Left ventricle myocardium inferior (tissue), 1 donor: ENCODE data around the gene AADACL3. TPM values are rescaled to one million over a fixed set of nuclear protein-coding genes. Genes with fewer than 3 reads are reported as not detected.

Experiments used
- DNase-seq: peaks from one replicate; pipeline ENCODE4 v3.0.0-alpha.2; 2020
- H3K27ac ChIP-seq: fragments of 200-600 bp; replicated peaks from 2 replicates; pipeline ENCODE4 v1.8.0; 2021
- H3K27me3 ChIP-seq: fragments of 200-600 bp; 2 replicates; pipeline ENCODE4 v1.8.0; 2021; ENCODE audit warnings: low read depth
- H3K36me3 ChIP-seq: fragments of 200-600 bp; 2 replicates; pipeline ENCODE4 v1.8.0; 2021
- H3K4me1 ChIP-seq: fragments of 200-600 bp; 2 replicates; pipeline ENCODE4 v1.8.0; 2021
- H3K4me3 ChIP-seq: fragments of 200-600 bp; 2 replicates; pipeline ENCODE4 v1.8.0; 2021; ENCODE audit warnings: mild to moderate bottlenecking, moderate library complexity
- H3K9me3 ChIP-seq: fragments of 200-600 bp; replicated peaks from 2 replicates; pipeline ENCODE4 v1.8.0; 2021
- intact Hi-C: fragments of 100-400 bp; cut with micrococcal nuclease; formaldehyde crosslinking; loops from one replicate; pipeline ENCODE4 v1.11.0; 2022
- total RNA-seq: library from RNA; stranded (reverse); fragmentation: NEBNext Ultra II Directional; extraction: Animal tissue kit (Norgen Biotek cat#: 25700); gene quantifications from one replicate; pipeline ENCODE4 v1.2.1, GENCODE V29; 2021
- TF ChIP-seq, protein P1 (sequence below): fragments of 200-600 bp; IDR thresholded peaks from 2 replicates; pipeline ENCODE4 v1.8.0; 2021; ENCODE audit warnings: antibody characterized with exemption, mild to moderate bottlenecking, borderline replicate concordance
- donor health status: DM: no; HTN: yes; CAD: no; lungs with severe emphysema.

AADACL3 gene
- total RNA-seq, 1 donor from 2014 or later, result not detected

DNA sequence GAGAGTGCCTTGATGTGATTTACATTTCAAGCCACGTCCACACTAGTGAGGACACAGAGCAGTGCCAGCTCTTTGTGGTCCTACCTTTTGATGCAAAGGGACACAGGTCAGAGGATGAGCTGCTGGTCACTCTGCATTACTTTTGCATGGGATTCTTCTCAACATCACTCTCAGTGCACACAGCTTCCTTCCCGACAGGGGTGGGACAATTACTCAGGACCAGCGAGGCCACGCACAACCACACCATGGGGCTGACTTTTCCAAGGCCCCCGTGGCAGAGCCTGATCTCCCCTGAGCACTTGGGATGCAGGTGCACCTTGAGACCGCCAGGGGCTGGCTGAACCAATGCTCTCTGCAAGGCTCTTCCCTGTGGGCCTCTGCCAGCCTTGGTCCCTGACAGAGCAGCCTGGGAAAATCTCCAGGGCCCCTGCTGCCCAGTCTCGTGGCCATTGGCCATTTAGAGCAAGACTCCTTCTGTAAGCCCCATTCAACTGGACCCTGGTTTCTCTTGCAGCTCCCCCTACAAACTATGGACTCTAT, 44.4 kb downstream of the AADACL3 start:
- Histone ChIP-seq H3K36me3 (no peaks in the 10 kb centered on the region), H3K9me3 (no peaks in the 10 kb centered on the region), H3K27me3 (peaks cover 65% of the 10 kb centered on the region), H3K4me3 (no peak overlapping the region), H3K27ac (no peak overlapping the region), H3K4me1 (no peaks in the 10 kb centered on the region)
- TF ChIP-seq, protein P1, sequence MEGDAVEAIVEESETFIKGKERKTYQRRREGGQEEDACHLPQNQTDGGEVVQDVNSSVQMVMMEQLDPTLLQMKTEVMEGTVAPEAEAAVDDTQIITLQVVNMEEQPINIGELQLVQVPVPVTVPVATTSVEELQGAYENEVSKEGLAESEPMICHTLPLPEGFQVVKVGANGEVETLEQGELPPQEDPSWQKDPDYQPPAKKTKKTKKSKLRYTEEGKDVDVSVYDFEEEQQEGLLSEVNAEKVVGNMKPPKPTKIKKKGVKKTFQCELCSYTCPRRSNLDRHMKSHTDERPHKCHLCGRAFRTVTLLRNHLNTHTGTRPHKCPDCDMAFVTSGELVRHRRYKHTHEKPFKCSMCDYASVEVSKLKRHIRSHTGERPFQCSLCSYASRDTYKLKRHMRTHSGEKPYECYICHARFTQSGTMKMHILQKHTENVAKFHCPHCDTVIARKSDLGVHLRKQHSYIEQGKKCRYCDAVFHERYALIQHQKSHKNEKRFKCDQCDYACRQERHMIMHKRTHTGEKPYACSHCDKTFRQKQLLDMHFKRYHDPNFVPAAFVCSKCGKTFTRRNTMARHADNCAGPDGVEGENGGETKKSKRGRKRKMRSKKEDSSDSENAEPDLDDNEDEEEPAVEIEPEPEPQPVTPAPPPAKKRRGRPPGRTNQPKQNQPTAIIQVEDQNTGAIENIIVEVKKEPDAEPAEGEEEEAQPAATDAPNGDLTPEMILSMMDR, result no peak
- DNase-seq, result no peak
- intact Hi-C loops, result no loop called here

DNA sequence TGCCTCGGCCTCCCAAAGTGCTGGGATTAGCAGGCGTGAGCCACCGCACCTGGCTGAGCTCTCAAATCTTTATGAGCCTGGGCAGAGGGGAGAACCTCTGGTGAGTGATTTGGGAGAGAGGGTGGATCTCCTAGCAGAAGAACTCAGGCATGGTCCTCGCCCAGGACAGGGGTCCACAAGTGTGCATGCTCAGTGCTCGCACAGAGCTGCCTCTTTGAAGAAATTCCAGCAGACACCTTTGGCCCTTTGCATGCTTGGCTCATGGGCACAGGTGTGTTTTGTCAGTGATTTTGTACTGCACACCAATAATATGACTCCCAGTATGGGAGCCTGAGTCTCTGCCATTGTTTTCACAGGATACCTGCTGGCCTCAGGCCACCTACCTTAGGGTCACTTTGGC, 45.9 kb downstream of the AADACL3 start:
- H3K27ac ChIP-seq, result no peak overlapping the region
- peaks cover 51% of the 10 kb centered on the region for H3K27me3 ChIP-seq
- intact Hi-C loops, result no loop called here
- H3K9me3 ChIP-seq, result peaks cover 2% of the 10 kb centered on the region
- no peaks in the 10 kb centered on the region for H3K4me1 ChIP-seq
- no peaks in the 10 kb centered on the region for H3K36me3 ChIP-seq
- TF ChIP-seq, protein P1, result no peak
- DNase-seq, result no peak
- no peak overlapping the region for H3K4me3 ChIP-seq

DNA sequence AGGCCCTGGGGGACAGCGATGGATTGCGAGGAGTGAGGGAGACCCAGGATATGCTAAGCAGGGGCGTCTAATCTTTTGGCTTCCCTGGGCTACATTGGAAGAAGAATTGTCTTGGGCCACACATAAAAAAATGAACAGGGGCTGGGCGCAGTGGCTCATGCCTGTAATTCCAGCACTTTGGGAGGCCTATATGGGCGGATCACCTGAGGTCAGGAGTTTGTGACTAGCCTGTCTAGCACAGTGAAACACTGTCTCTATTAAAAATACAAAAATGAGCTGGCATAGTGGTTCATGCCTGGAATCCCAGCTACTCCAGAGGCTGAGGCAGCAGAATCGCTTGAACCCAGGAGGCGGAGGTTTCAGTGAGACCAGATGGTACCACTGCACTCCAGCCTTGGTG, 46.9 kb downstream of the AADACL3 start:
- Histone ChIP-seq H3K9me3 (peaks cover 5% of the 10 kb centered on the region), H3K4me1 (no peaks in the 10 kb centered on the region), H3K4me3 (no peak overlapping the region), H3K27ac (no peak overlapping the region), H3K27me3 (peaks cover 51% of the 10 kb centered on the region), H3K36me3 (no peaks in the 10 kb centered on the region)
- no peak for DNase-seq
- TF ChIP-seq, protein P1, result no peak
- intact Hi-C loops, result no loop called here

DNA sequence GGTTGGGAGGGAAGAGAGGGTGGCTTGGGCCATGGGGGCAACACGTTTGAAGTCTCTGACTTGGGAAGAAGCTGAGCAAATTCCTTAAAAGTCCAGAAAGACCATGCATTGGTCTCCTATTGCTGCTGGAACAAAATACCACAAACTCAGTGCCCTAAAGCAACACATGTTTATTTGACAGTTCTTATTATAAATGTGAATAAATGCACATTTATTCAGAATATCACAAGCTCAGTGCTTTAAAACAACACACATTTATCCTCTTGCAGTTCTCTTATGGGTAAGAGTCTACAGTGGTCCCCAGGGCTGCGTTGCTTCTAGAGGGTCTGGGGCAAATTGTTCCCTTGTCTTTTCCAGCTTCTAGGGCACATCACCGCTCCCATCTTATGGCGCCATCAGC, 47.6 kb downstream of the AADACL3 start:
- Histone ChIP-seq H3K27ac (no peak overlapping the region), H3K27me3 (peaks cover 51% of the 10 kb centered on the region), H3K36me3 (no peaks in the 10 kb centered on the region), H3K4me1 (no peaks in the 10 kb centered on the region), H3K9me3 (peaks cover 5% of the 10 kb centered on the region), H3K4me3 (no peak overlapping the region)
- intact Hi-C loops, result no loop called here
- no peak for DNase-seq
- TF ChIP-seq, protein P1, result no peak

DNA sequence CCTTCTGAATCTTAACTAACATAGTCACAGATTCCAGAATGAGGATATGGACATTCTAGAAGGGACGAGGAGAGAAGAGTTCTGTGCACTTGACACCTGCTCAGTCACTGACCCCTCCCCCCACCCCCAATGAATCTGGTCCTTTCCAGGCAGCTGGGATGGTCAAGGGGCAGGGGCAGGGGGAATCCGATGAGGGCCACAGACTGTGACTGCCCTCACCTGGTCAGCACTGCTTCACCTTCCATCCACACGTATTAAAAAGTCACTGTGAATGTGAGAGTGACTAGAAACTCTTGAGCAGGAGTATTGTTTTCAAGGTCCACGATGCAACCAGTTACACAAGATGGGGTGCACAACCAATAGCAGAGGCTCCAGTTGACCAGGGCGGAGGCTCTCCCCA, 48.1 kb downstream of the AADACL3 start:
- intact Hi-C loops, result no loop called here
- H3K27me3 ChIP-seq, result peaks cover 51% of the 10 kb centered on the region

More for the DNA sequence above, 48.1 kb downstream of the AADACL3 start:
- Histone ChIP-seq H3K4me1 (no peaks in the 10 kb centered on the region), H3K36me3 (no peaks in the 10 kb centered on the region), H3K27ac (no peak overlapping the region), H3K9me3 (peaks cover 5% of the 10 kb centered on the region), H3K4me3 (no peak overlapping the region)
- TF ChIP-seq, protein P1, result no peak
- no peak for DNase-seq
